Fibroblast of skin of back (primary cell): ENCODE measurements around the gene CCDC40.

Experiments
- DNase-seq: peaks from one replicate; pipeline ENCODE4 v3.0.0-alpha.2; 2013

Gene CCDC40

DNA sequence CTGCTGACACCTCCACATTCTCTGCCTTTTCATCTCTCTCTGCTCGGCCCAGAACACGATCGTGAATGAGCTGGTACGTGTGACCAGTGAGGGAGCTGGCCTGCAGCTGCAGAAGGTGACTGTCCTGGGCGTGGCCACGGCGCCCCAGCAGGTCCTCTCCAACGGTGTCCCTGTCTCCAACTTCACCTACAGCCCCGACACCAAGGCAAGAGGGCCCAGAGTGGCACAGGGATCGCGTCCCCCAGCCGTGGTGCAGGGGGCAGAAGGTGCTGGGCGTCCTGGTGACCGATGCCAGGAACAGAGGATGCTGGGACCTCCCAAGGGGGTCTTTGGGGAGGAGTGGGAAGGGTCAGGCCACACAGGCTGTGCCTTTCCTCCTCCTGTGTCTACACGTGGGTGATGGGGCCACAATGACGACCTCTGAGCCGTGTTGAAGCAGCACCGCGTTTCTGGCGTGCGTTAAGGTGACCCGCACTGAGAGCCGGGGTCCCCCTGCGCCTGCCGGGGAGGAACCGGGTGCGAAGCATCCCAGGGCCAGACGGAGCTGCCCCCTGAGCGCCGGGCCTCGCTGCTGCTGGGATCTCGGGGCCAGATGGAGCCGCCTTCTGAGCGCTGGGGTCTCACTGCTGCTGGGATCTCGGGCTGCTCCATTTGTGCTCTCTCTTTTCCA is 82.3 kb downstream of the CCDC40 start:
- DNase-seq: no peak

DNA sequence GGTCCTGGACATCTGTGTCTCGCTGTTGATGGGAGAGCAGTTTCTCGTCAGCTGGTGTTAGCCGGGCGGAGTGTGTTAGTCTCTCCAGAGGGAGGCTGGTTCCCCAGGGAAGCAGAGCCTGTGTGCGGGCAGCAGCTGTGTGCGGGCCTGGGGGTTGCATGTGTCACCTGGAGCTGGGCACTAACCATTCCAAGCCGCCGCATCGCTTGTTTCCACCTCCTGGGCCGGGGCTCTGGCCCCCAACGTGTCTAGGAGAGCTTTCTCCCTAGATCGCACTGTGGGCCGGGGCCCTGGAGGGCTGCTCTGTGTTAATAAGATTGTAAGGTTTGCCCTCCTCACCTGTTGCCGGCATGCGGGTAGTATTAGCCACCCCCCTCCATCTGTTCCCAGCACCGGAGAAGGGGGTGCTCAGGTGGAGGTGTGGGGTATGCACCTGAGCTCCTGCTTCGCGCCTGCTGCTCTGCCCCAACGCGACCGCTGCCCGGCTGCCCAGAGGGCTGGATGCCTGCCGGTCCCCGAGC is 82.9 kb downstream of the CCDC40 start:
- DNase-seq: no peak

- DNase-seq: no peak
Measured at GRCh38 chr17:80119839-80120238, 83.4 kb downstream of the CCDC40 start.

GRCh38 chr17:80122026-80122575 is 85.7 kb downstream of the CCDC40 start:
- no peak for DNase-seq

DNA sequence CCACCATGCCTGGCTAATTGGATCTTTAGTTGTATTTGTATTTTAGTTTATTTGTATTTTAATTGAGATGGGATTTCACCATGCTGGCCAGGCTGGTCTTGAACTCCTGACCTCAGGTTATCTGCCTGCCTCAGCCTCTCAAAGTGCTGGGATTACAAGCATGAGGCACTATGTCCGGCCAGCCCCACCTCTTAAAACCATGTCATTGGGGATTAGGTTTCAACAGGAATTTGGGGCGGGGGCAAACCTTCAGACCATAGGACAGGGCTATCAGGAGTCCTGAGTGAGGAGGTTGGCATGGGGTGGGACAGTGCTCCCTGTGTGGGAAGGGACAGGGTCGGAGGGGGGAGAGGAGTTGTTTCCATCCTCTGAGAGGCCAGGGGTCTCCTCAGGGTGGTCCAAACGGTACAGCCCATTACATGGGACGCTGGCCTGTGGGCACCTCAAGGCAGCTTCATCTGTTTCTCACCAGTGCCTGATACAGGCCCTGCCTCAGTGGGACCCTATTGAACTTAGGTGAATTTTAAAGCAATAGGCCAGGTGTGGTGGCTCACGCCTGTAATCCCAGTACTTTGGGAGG is 86.6 kb downstream of the CCDC40 start:
- no peak for DNase-seq

GRCh38 chr17:80123791-80124190 is 87.3 kb downstream of the CCDC40 start:
- no peak for DNase-seq

DNA sequence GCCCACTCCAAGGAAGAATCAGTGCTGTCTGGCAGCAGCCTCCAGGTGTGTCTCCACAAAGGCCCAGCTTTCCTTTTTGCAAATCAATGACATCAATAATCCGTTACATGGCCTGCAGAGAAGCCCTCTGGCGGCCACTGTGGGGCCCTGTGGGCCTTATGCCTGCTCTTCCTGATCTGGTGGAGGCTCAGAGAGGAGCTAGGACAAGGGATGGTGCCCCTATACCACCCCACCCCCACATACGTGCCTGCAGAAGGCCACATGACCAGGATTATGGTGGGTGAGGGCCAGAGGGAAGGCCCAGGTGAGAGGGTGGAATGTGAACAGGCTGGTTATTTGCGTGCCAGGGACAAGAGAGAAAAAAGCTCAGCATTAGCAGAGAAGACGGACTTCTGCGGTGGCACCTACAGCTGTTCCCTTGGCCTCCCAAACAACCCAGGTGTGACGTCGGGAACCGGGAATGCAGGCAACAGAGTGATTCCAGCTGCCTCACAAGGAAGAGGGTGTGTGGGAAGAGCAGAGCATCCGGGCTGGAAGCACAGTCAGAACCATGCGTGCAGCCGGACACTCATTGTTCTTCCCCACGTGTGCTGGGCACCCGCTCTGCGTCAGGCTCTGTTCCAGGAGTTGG is 88.0 kb downstream of the CCDC40 start:
- no peak for DNase-seq

- peak; percentile 48 for DNase-seq
Measured at GRCh38 chr17:80125656-80126448, 89.4 kb downstream of the CCDC40 start.

- DNase-seq: no peak
Measured at GRCh38 chr17:80126449-80126715, 89.9 kb downstream of the CCDC40 start.

DNA sequence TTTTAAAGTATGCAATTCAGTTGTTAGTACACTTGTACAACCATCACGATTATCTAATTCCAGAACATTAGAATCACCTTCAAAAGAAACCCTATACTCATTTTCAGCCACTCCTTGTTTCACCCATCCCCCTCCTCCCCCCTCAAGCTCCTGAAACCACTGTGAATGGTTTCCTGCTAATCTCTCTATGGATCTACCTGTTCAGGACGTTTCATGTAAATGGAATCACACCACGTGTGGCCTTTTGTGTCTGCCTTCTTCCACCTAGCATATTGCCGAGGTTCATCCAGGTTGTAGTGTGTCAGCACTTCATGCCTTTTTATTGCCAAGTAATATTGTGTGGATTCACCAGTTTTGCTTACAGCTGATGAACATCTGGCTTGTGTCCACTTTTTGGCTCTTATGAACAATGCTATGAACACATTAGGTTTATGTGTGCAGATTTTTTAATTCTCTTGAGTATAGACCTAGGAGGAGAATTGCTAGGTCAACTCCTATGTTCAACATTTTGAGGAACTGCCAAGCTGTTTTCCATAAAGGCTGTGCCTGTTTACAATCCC is 92.6 kb downstream of the CCDC40 start:
- no peak for DNase-seq

- DNase-seq: no peak
Measured at GRCh38 chr17:80130992-80131391, 94.5 kb downstream of the CCDC40 start.

- DNase-seq: no peak
Measured at GRCh38 chr17:80132906-80133625, 96.6 kb downstream of the CCDC40 start.

- no peak for DNase-seq
Measured at GRCh38 chr17:80133626-80133970, 97.2 kb downstream of the CCDC40 start.

DNA sequence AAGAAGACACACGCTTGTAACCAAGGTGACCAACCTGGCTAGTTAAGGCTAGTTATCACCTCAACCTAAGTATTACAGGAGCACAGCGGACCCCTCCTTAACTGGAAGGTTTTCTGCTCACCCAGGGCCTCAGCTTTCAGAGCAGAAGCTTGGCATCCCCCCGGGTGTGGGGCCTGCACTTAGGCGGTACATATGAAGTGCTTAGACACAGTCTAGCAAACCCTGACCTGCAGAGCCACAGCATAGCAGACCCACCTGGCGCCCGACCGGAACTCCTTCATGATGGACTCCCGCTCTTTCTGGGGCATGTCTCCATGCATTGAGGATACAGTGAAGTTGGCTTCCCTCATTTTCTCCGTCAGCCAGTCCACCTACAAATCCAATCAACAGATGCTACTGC is 100.7 kb downstream of the CCDC40 start:
- no peak for DNase-seq

GRCh38 chr17:80138856-80139426 is 102.5 kb downstream of the CCDC40 start:
- no peak for DNase-seq

GRCh38 chr17:80141463-80142165 is 105.2 kb downstream of the CCDC40 start:
- DNase-seq: no peak

- no peak for DNase-seq
Measured at GRCh38 chr17:80142929-80143328, 106.5 kb downstream of the CCDC40 start.

DNA sequence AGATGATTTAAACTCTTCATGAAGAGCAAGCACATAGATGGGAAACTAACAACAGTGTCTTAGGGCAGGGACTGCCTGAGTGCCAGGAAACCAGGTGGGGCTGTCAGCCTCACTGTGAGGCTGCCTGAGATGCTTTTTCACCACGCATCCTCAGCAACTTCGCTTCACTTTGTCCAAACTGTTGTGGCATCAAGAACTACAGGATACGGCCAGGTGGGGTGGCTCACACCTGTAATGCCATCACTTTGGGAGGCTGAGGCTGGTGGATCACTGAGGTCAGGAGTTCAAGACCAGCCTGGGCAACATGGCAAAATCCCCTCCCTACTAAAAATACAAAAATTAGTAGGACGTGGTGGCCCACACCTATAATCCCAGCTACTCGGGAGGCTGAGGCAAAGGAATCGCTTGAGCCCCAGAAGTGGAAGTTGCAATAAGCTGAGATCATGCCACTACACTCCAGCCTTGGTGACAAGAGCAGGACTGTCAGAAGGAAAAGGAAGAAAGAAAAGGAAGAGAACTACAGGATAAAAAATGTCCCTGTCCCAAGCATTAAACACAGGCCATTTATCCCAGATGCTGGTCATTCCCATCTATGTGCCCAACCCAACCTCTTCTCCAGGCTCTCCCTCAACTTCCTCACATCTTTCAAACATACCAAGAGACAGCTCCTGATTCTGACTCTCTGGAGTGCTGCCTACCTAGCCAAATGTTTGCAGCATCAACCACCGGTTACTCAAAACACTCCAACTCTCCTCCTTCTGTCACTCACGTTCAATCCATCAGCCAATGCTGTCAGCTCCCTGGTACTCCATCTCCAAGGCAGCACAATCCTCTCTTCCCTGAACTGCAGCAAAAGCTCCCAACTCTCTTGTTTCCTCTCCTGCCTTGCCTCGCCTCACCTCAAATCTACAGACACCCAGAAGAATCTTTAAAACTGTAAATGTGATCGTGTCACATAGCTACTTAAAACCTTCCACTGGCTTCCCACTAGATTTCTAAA is 108.9 kb downstream of the CCDC40 start:
- no peak for DNase-seq

DNA sequence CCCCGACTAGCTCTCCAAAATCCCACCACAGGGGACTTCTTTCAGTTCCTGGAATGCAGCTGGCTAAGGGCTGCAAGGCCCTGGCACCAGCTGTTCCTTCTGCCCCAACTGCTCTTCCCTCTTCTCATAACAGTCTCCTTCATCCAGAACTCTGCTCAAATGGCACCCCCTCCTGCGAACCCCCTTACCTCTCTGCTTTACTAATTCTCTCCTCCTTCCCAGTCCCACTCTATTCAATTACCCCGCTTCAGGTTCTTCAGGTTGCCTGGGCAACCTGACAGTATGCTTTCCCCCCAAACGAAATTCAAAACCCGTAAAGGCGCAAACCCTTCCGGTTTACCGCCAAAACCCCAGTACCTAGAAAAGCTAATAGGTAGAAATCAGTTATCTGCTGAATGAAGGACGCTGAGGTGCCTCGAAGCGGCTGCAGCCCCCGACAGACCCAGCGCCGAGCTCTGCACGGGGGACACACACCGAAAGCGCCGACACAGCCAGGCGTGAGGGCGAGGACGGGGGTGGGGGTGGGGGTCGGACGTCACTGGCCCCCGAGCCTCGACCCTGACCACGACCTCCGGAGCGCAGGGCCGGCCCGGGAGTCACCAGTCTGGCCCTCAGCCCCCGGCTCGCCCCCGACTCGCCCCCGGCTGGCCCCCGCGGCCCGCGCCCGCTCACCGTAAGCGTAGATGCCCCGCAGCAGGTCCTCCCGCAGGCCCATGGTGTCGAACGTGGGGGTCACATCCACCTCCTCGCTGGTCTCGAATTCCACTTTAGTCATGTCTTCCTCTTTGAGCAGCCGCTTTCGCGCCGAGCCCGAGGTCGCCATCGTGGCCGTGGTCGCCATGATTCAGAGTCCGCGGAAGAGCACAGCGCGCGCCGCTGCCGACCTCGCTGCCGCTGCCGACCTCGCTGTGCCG is 109.9 kb downstream of the CCDC40 start:
- no peak for DNase-seq
